ENCODE measurements around the gene PDAP1. TPM values are rescaled to one million over a fixed set of nuclear protein-coding genes. Genes with fewer than 3 reads are reported as not detected.
A peak's percentile ranks its signal among the peaks of the same experiment; 100 is the strongest.

PDAP1 gene
- total and polyA plus RNA-seq, 9 of the 15 experiments (the other 6 are each of a cell fraction or from before 2014, with no cell fraction given) = 10.2 to 315 (median 129) TPM

- TF ChIP-seq TRIM25 (IDR thresholded peaks at IDR 0.05; ENCODE audit: borderline replicate concordance) (peak; percentile 92; the same call in 1 of the 2 replicates), CLOCK (CRISPR knock-in tag; IDR thresholded peaks at IDR 0.05; ENCODE audit: borderline replicate concordance) (no peak), TAL1 (IDR thresholded peaks at IDR 0.05) (no peak), SIN3A (IDR thresholded peaks at IDR 0.05; ENCODE audit: borderline replicate concordance in 2 of 2, control insufficient read depth in 1 of 2, low read depth in 2 of 2, low read length in 2 of 2) (peak; percentile 42 to 63; a peak in 2 of 4 replicates), ZNF316 (IDR thresholded peaks at IDR 0.05) (peak; percentile 26; the same call in 1 of the 2 replicates), LARP7 (IDR thresholded peaks at IDR 0.05) (peak; percentile 94), SAP30 (IDR thresholded peaks at IDR 0.05; ENCODE audit: borderline replicate concordance, insufficient read depth, low read depth, low read length, poor library complexity, severe bottlenecking) (peak; percentile 65), ZNF644 (tag; IDR thresholded peaks at IDR 0.05; ENCODE audit: low read depth) (no peak), THRB (CRISPR knock-in tag; conservative IDR thresholded peaks at IDR 0.05) (peak; percentile 48; the same call in 1 of the 2 replicates), DNMT1 (IDR thresholded peaks at IDR 0.05) (peak; percentile 90; the same call in 1 of the 2 replicates)
Measured at GRCh38 chr7:99409192-99409572, 785 bp upstream of the PDAP1 start (continued).

All from K562 (cell line).